Transverse colon (tissue), 1 donor: ENCODE results near the gene GATA3.

ENCODE experiments used
- EP300 ChIP-seq: sonication (generic); formaldehyde crosslinking; IDR thresholded peaks from one replicate; pipeline ENCODE4 v1.6.1; 2017; ENCODE audit warnings: antibody characterized with exemption, low read depth
- POLR2A ChIP-seq: fragments of 450-650 bp; IDR thresholded peaks from one replicate; pipeline ENCODE4 v1.6.1; 2016; ENCODE audit warnings: antibody characterized with exemption, mild to moderate bottlenecking, moderate library complexity

GRCh38 chr10:8044331-8044907 is 10.1 kb upstream of the GATA3 start:
- TF ChIP-seq EP300 (no peak), POLR2A (no peak)
